Measurements from ENCODE around the gene FGD2. TPM values are rescaled to one million over a fixed set of nuclear protein-coding genes. Genes with fewer than 3 reads are reported as not detected.

FGD2 gene
- total RNA-seq, 2 experiments from 2014 or later, result 10.1 to 12.1 TPM

GRCh38 chr6:37010402-37010892 is 5.0 kb downstream of the FGD2 start:
- H3K9me3 Mint-ChIP-seq (ENCODE audit: insufficient read depth), result no peaks in the 10 kb centered on the region
- H3K27me3 Mint-ChIP-seq (ENCODE audit: low read depth), result no peaks in the 10 kb centered on the region
- ATAC-seq (no peak), DNase-seq (no peak)
- POLR2A ChIA-PET, result no interaction called here
- no peak overlapping the region for H3K27ac Mint-ChIP-seq
- H3K4me1 Mint-ChIP-seq (ENCODE audit: low read depth), result peaks cover 33% of the 10 kb centered on the region
- peaks cover 4% of the 10 kb centered on the region for H3K36me3 Mint-ChIP-seq (ENCODE audit: low read depth)
- CTCF ChIA-PET, result interaction anchor here (1.3 to 1.4 kb wide), 2 partner anchors 125 to 200 kb away, joined by 3 read pairs; no protein-coding TSS in a partner anchor
- H3K4me3 Mint-ChIP-seq, result no peak overlapping the region

- Mint-ChIP-seq H3K27ac (no peak overlapping the region), H3K36me3 (ENCODE audit: low read depth) (peaks cover 4% of the 10 kb centered on the region), H3K4me3 (no peak overlapping the region), H3K27me3 (ENCODE audit: low read depth) (no peaks in the 10 kb centered on the region), H3K9me3 (ENCODE audit: insufficient read depth) (no peaks in the 10 kb centered on the region), H3K4me1 (ENCODE audit: low read depth) (peaks cover 19% of the 10 kb centered on the region)
- DNase-seq (no peak), ATAC-seq (no peak)
- ChIA-PET CTCF (interaction anchor here (1.3 to 1.4 kb wide), 3 partner anchors 10 to 199 kb away, joined by 3 read pairs; no protein-coding TSS in a partner anchor), POLR2A (no interaction called here)
These were observed 6.4 kb downstream of the FGD2 start for GRCh38 chr6:37011656-37012378.

- peaks cover 4% of the 10 kb centered on the region for H3K36me3 Mint-ChIP-seq (ENCODE audit: low read depth)
- H3K9me3 Mint-ChIP-seq (ENCODE audit: insufficient read depth), result no peaks in the 10 kb centered on the region
- CTCF ChIA-PET, result interaction anchor here (1.4 kb wide), 2 partner anchors 12 to 197 kb away, joined by 3 read pairs; no protein-coding TSS in a partner anchor
- DNase-seq, result no peak
- peaks cover 17% of the 10 kb centered on the region for H3K4me1 Mint-ChIP-seq (ENCODE audit: low read depth)
- H3K27ac Mint-ChIP-seq, result no peak overlapping the region
- no peak for ATAC-seq
- H3K27me3 Mint-ChIP-seq (ENCODE audit: low read depth), result no peaks in the 10 kb centered on the region
- POLR2A ChIA-PET, result no interaction called here
- no peak overlapping the region for H3K4me3 Mint-ChIP-seq
These were observed 8.3 kb downstream of the FGD2 start for GRCh38 chr6:37013516-37014491.

- DNase-seq (no peak), ATAC-seq (no peak)
- CTCF ChIA-PET, result no interaction called here
- Mint-ChIP-seq H3K36me3 (ENCODE audit: low read depth) (peaks cover 2% of the 10 kb centered on the region), H3K9me3 (ENCODE audit: insufficient read depth) (no peaks in the 10 kb centered on the region), H3K4me1 (ENCODE audit: low read depth) (peaks cover 26% of the 10 kb centered on the region), H3K4me3 (no peak overlapping the region), H3K27ac (no peak overlapping the region), H3K27me3 (ENCODE audit: low read depth) (no peaks in the 10 kb centered on the region)
- POLR2A ChIA-PET, result interaction anchor here (0.6 kb wide), 1 partner anchor 29 kb away, joined by 3 read pairs; the partner anchor contains the start of gene MTCH1
These were observed 9.2 kb downstream of the FGD2 start for GRCh38 chr6:37014667-37015066.

- Mint-ChIP-seq H3K27me3 (ENCODE audit: low read depth) (no peaks in the 10 kb centered on the region), H3K4me3 (no peak overlapping the region), H3K4me1 (ENCODE audit: low read depth) (peaks cover 31% of the 10 kb centered on the region), H3K36me3 (ENCODE audit: low read depth) (peaks cover 1% of the 10 kb centered on the region), H3K27ac (peak overlapping the region; percentile 25), H3K9me3 (ENCODE audit: insufficient read depth) (no peaks in the 10 kb centered on the region)
- CTCF ChIA-PET, result interaction anchor here (0.8 to 20.0 kb wide), 6 partner anchors 29 to 247 kb away, joined by 3 to 584 read pairs (median 4); partner anchors contain the start of genes C6orf89, MTCH1 and PIM1
- no peak for DNase-seq
- POLR2A ChIA-PET, result no interaction called here
- no peak for ATAC-seq
These were observed 10.1 kb downstream of the FGD2 start for GRCh38 chr6:37015532-37015931.

GRCh38 chr6:37016995-37017394 is 11.5 kb downstream of the FGD2 start:
- ATAC-seq (no peak), DNase-seq (no peak)
- Mint-ChIP-seq H3K27me3 (ENCODE audit: low read depth) (no peaks in the 10 kb centered on the region), H3K27ac (no peak overlapping the region), H3K4me3 (no peak overlapping the region), H3K4me1 (ENCODE audit: low read depth) (peaks cover 42% of the 10 kb centered on the region), H3K9me3 (ENCODE audit: insufficient read depth) (no peaks in the 10 kb centered on the region), H3K36me3 (ENCODE audit: low read depth) (peaks cover 3% of the 10 kb centered on the region)
- CTCF ChIA-PET, result interaction anchor here (0.7 to 20.0 kb wide), 31 partner anchors 11 to 1494 kb away, joined by 3 to 769 read pairs (median 26); partner anchors contain the start of genes C6orf89, FGD2, MTCH1 and PI16
- POLR2A ChIA-PET, result interaction anchor here (1.3 to 2.4 kb wide), 7 partner anchors 31 to 196 kb away, joined by 4 to 27 read pairs (median 8); partner anchors contain the start of genes C6orf89 and MTCH1

- ChIA-PET POLR2A (interaction anchor here (0.6 to 15.0 kb wide), 21 partner anchors 10 to 251 kb away, joined by 3 to 330 read pairs (median 4); partner anchors contain the start of genes C6orf89, MTCH1 and PIM1), CTCF (interaction anchor here (0.6 to 20.0 kb wide), 95 partner anchors 9 to 674 kb away, joined by 3 to 769 read pairs (median 5); partner anchors contain the start of genes C6orf89, FGD2, MTCH1 and PI16)
- no peaks in the 10 kb centered on the region for H3K9me3 Mint-ChIP-seq (ENCODE audit: insufficient read depth)
- H3K4me1 Mint-ChIP-seq (ENCODE audit: low read depth), result peaks cover 49% of the 10 kb centered on the region
- DNase-seq (no peak), ATAC-seq (no peak)
- H3K27ac Mint-ChIP-seq, result peak overlapping the region; percentile 62
- peaks cover 3% of the 10 kb centered on the region for H3K36me3 Mint-ChIP-seq (ENCODE audit: low read depth)
- H3K27me3 Mint-ChIP-seq (ENCODE audit: low read depth), result no peaks in the 10 kb centered on the region
- no peak overlapping the region for H3K4me3 Mint-ChIP-seq
These were observed 12.2 kb downstream of the FGD2 start for GRCh38 chr6:37017606-37018197.

- no peaks in the 10 kb centered on the region for H3K27me3 Mint-ChIP-seq (ENCODE audit: low read depth)
- H3K9me3 Mint-ChIP-seq (ENCODE audit: insufficient read depth), result no peaks in the 10 kb centered on the region
- H3K36me3 Mint-ChIP-seq (ENCODE audit: low read depth), result peaks cover 9% of the 10 kb centered on the region
- ATAC-seq (peak; percentile 95), DNase-seq (peak; percentile 96)
- ChIA-PET POLR2A (interaction anchor here (0.7 to 15.0 kb wide), 22 partner anchors 11 to 252 kb away, joined by 3 to 330 read pairs (median 6); partner anchors contain the start of genes C6orf89, MTCH1 and PIM1), CTCF (interaction anchor here (0.6 to 20.0 kb wide), 98 partner anchors 9 to 674 kb away, joined by 3 to 769 read pairs (median 5); partner anchors contain the start of genes C6orf89, FGD2, MTCH1 and PI16)
- H3K4me1 Mint-ChIP-seq (ENCODE audit: low read depth), result peaks cover 56% of the 10 kb centered on the region
- H3K4me3 Mint-ChIP-seq, result no peak overlapping the region
- H3K27ac Mint-ChIP-seq, result peak overlapping the region; percentile 62
These were observed 13.0 kb downstream of the FGD2 start for GRCh38 chr6:37018198-37019064.

GRCh38 chr6:37019065-37019450 is 13.6 kb downstream of the FGD2 start:
- Mint-ChIP-seq H3K9me3 (ENCODE audit: insufficient read depth) (no peaks in the 10 kb centered on the region), H3K27me3 (ENCODE audit: low read depth) (no peaks in the 10 kb centered on the region), H3K27ac (peak overlapping the region; percentile 62), H3K4me3 (no peak overlapping the region), H3K36me3 (ENCODE audit: low read depth) (peaks cover 9% of the 10 kb centered on the region), H3K4me1 (ENCODE audit: low read depth) (peaks cover 63% of the 10 kb centered on the region)
- ChIA-PET POLR2A (interaction anchor here (0.9 to 15.0 kb wide), 7 partner anchors 30 to 252 kb away, joined by 3 to 330 read pairs (median 6); partner anchors contain the start of gene PIM1), CTCF (interaction anchor here (0.6 to 20.0 kb wide), 36 partner anchors 9 to 673 kb away, joined by 3 to 769 read pairs (median 14); partner anchors contain the start of genes C6orf89, FGD2, MTCH1 and PI16)
- no peak for DNase-seq
- no peak for ATAC-seq

- ChIA-PET CTCF (interaction anchor here (0.8 to 20.0 kb wide), 18 partner anchors 11 to 294 kb away, joined by 3 to 769 read pairs (median 66); partner anchors contain the start of genes C6orf89, FGD2 and PIM1), POLR2A (interaction anchor here (1.1 to 15.0 kb wide), 4 partner anchors 29 to 252 kb away, joined by 3 to 330 read pairs (median 7); partner anchors contain the start of gene PIM1)
- Mint-ChIP-seq H3K27me3 (ENCODE audit: low read depth) (no peaks in the 10 kb centered on the region), H3K36me3 (ENCODE audit: low read depth) (peaks cover 15% of the 10 kb centered on the region), H3K27ac (peak overlapping the region; percentile 62), H3K9me3 (ENCODE audit: insufficient read depth) (no peaks in the 10 kb centered on the region), H3K4me3 (no peak overlapping the region), H3K4me1 (ENCODE audit: low read depth) (peaks cover 75% of the 10 kb centered on the region)
- no peak for DNase-seq
- no peak for ATAC-seq
These were observed 14.9 kb downstream of the FGD2 start for GRCh38 chr6:37020381-37020780.
